Kidney (tissue), 14 donors: ENCODE measurements around the gene KCNJ14. TPM values are rescaled to one million over a fixed set of nuclear protein-coding genes. Genes with fewer than 3 reads are reported as not detected.
A peak's percentile ranks its signal among the peaks of the same experiment; 100 is the strongest.

Experiments
- DNase-seq, 5 donors: peaks; one replicate each; pipeline ENCODE4 v3.0.0-alpha.2; 2013 to 2020
- FAIRE-seq: peaks from 2 replicates; lab custom pipeline; 2012; peaks lifted over from hg19 to GRCh38; lab: Jason Lieb, UNC
- H3K27ac ChIP-seq, 2 donors: one replicate each; pipeline ENCODE4 v1.7.0; 2013; ENCODE audit warnings: low read depth in 2 of 2, low read length in 2 of 2, inconsistent platforms in 1 of 2
- H3K27me3 ChIP-seq: one replicate; pipeline ENCODE4 v1.7.1; 2013; ENCODE audit warnings: low read length, inconsistent platforms; ENCODE audit not compliant: control insufficient read depth, insufficient read depth
- H3K36me3 ChIP-seq, 3 donors: one replicate each; pipeline versions ENCODE4 v1.7.0 to v1.7.1; 2013; ENCODE audit warnings: low read length in 3 of 3, control low read depth in 1 of 3, inconsistent platforms in 1 of 3; ENCODE audit not compliant: insufficient read depth in 3 of 3, control insufficient read depth in 2 of 3
- H3K4me1 ChIP-seq, 3 donors: one replicate each; pipeline versions ENCODE4 v1.7.0 to v1.7.1; 2013; ENCODE audit warnings: low read length in 3 of 3, inconsistent platforms in 1 of 3, low read depth in 1 of 3; ENCODE audit not compliant: control insufficient read depth in 2 of 3, insufficient read depth in 2 of 3
- H3K4me3 ChIP-seq, 3 donors: one replicate each; pipeline versions ENCODE4 v1.7.0 to v1.8.1; 2013; ENCODE audit warnings: low read length in 3 of 3, control low read depth in 1 of 3, inconsistent platforms in 1 of 3
- H3K9ac ChIP-seq, 3 donors: one replicate each; pipeline versions ENCODE4 v1.7.0 to v1.7.1; 2013; ENCODE audit warnings: low read length in 3 of 3, control low read depth in 1 of 3, inconsistent platforms in 1 of 3
- H3K9me3 ChIP-seq, 3 donors: one replicate each; pipeline versions ENCODE4 v1.7.0 to v1.7.1; 2013; ENCODE audit warnings: low read length in 3 of 3, control low read depth in 1 of 3, inconsistent platforms in 1 of 3; ENCODE audit not compliant: control insufficient read depth in 2 of 3, insufficient read depth in 1 of 3
- intact Hi-C: fragments of 100-400 bp; cut with DNase I; formaldehyde crosslinking; loops from one replicate; pipeline ENCODE4 v1.11.1; 2022
- polyA plus RNA-seq: library from polyadenylated mRNA; stranded (reverse); fragments of 350-450 nt; fragmentation: Illumina TruSeq; extraction: RNeasy Lipid Tissue Mini Kit (QIAGEN cat#74804); gene quantifications from one replicate; pipeline ENCODE4 v1.2.3, GENCODE V29; 2014; ENCODE audit warnings: low read depth, low replicate concordance; ENCODE audit not compliant: insufficient read depth
- total RNA-seq: library from RNA; stranded (reverse); fragmentation: NEBNext Ultra II Directional; extraction: Animal tissue kit (Norgen Biotek cat#: 25700); gene quantifications from one replicate; pipeline ENCODE4 v1.2.1, GENCODE V29; 2021
- TF ChIP-seq, protein P1 (sequence below): IDR thresholded peaks from 3 replicates; pipeline ENCODE4 v1.5.1; 2012; ENCODE audit warnings: mild to moderate bottlenecking, moderate library complexity, borderline replicate concordance; ENCODE audit not compliant: insufficient read depth; ENCODE audit errors: extremely low read depth
- donor health status: control.
- donor health status: control.
- donor health status: control.
- donor health status: control.
- donor health status: control.
- donor health status: DM: yes; HTN: yes; CAD: no.
- donor health status: Normal renal cell carcinoma (clear cell type).

The KCNJ14 gene
- total and polyA plus RNA-seq, 2 donors from 2014 or later = 0.28 to 1.0 TPM

DNA sequence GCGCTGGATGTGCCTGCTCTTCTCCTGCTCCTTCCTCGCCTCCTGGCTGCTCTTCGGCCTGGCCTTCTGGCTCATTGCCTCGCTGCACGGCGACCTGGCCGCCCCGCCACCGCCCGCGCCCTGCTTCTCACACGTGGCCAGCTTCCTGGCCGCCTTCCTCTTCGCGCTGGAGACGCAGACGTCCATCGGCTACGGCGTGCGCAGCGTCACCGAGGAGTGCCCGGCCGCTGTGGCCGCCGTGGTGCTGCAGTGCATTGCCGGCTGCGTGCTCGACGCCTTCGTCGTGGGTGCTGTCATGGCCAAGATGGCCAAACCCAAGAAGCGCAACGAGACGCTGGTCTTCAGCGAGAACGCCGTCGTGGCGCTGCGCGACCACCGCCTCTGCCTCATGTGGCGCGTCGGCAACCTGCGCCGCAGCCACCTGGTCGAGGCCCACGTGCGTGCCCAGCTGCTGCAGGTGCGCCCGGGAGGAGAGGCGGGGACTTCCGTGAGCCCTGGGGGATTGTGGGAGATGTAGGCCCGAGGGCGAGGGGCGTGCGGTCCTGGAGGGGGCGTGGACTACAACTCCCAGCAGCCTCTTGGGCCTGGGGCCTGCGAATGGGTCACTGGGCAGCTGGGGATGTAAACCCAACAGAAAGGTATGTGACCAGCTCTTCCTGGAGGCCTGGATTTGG, 6.7 kb downstream of the KCNJ14 start:
- FAIRE-seq = no peak
- Histone ChIP-seq H3K4me1 (no peaks in the 10 kb centered on the region), H3K36me3 (no peaks in the 10 kb centered on the region), H3K27me3 (no peaks in the 10 kb centered on the region), H3K27ac (no peak overlapping the region), H3K4me3 (no peak overlapping the region), H3K9me3 (no peaks in the 10 kb centered on the region), H3K9ac (no peak overlapping the region)
- TF ChIP-seq, protein P1, sequence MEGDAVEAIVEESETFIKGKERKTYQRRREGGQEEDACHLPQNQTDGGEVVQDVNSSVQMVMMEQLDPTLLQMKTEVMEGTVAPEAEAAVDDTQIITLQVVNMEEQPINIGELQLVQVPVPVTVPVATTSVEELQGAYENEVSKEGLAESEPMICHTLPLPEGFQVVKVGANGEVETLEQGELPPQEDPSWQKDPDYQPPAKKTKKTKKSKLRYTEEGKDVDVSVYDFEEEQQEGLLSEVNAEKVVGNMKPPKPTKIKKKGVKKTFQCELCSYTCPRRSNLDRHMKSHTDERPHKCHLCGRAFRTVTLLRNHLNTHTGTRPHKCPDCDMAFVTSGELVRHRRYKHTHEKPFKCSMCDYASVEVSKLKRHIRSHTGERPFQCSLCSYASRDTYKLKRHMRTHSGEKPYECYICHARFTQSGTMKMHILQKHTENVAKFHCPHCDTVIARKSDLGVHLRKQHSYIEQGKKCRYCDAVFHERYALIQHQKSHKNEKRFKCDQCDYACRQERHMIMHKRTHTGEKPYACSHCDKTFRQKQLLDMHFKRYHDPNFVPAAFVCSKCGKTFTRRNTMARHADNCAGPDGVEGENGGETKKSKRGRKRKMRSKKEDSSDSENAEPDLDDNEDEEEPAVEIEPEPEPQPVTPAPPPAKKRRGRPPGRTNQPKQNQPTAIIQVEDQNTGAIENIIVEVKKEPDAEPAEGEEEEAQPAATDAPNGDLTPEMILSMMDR = no peak
- intact Hi-C loops = no loop called here
- peak in 2 of 5 donors; percentile 68 to 71 for DNase-seq

- intact Hi-C loops = no loop called here
- Histone ChIP-seq H3K9ac (no peak overlapping the region), H3K9me3 (no peaks in the 10 kb centered on the region), H3K27ac (no peak overlapping the region), H3K27me3 (no peaks in the 10 kb centered on the region), H3K4me3 (no peak overlapping the region), H3K36me3 (peaks cover 0 to under 1% (median 0%) of the 10 kb centered on the region in 3 donors), H3K4me1 (peaks cover 0 to 9% (median 3%) of the 10 kb centered on the region in 3 donors)
- FAIRE-seq = no peak
- TF ChIP-seq, protein P1 = no peak
- no peak for DNase-seq
These were observed 9.8 kb downstream of the KCNJ14 start for GRCh38 chr19:48465215-48465614.

DNA sequence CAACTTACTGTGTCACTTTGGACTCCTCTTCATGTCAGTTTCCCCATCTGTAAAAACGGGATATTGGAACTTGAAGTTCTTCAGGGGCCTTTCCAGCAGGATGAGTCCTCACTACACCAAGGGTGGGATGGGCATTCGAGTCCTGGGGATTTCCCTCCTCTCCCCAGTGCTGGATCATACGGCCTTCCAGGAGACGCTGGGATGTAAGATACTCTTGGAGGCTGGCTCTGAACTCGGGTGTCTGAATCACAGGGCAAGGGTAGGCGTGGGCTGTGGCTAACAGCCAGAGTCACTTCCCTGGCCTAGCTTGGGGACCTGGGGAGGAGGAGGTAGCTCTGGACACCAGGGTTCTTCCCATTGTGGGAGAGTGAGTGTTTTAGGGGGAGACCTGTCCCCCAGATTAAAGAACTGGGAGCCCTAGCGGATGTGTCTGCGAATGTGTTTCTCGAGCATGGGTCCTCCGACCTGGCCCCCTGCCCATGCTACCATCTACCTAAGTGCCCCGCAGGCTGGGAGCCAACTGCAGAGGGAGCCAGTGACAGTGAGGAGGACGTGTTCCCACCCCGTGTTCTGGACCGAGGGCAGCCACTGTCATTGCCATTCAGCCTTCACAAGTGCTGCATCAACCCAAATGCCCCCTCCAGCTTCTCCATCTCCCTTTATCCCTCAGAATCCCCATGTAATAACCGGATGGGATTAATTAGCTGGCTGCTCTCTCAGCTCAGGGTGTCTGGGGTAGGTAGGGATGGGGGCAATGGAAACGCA, 11.4 kb downstream of the KCNJ14 start:
- H3K27ac ChIP-seq = no peak overlapping the region
- DNase-seq (no peak), FAIRE-seq (no peak)
- no peaks in the 10 kb centered on the region for H3K27me3 ChIP-seq
- no peaks in the 10 kb centered on the region for H3K9me3 ChIP-seq
- TF ChIP-seq, protein P1 = no peak
- intact Hi-C loops = no loop called here
- H3K9ac ChIP-seq = no peak overlapping the region
- peaks cover 0 to 11% (median 10%) of the 10 kb centered on the region in 3 donors for H3K4me1 ChIP-seq
- no peak overlapping the region for H3K4me3 ChIP-seq
- peaks cover 9 to 13% (median 13%) of the 10 kb centered on the region in 3 donors for H3K36me3 ChIP-seq
